Testis (tissue), 3 donors: ENCODE measurements around the gene AMOTL2. TPM values are rescaled to one million over a fixed set of nuclear protein-coding genes. Genes with fewer than 3 reads are reported as not detected.

Experiments
- DNase-seq: peaks from one replicate; pipeline ENCODE4 v3.0.0-alpha.2; 2019
- H3K27ac ChIP-seq, 2 donors: fragments of 200-600 bp; sonication (generic); one replicate each; pipeline ENCODE4 v1.5.1; 2019
- H3K27me3 ChIP-seq: fragments of 200-600 bp; sonication (generic); one replicate; pipeline ENCODE4 v1.5.1; 2019
- H3K36me3 ChIP-seq: fragments of 200-600 bp; sonication (generic); one replicate; pipeline ENCODE4 v1.5.1; 2017; ENCODE audit warnings: low read depth; ENCODE audit errors: missing control alignments
- H3K4me1 ChIP-seq: fragments of 200-600 bp; sonication (generic); one replicate; pipeline ENCODE4 v1.5.1; 2019
- H3K4me3 ChIP-seq, 2 donors: fragments of 200-600 bp; sonication (generic); one replicate each; pipeline ENCODE4 v1.5.1; 2017 to 2019
- H3K9me3 ChIP-seq: fragments of 200-600 bp; sonication (generic); one replicate; pipeline ENCODE4 v1.5.1; 2017
- CTCF ChIP-seq, 3 experiments: fragments of 450-650 bp in 2 of 3; fragments of 200-600 bp in 1 of 3; sonication (generic) in 1 of 3; IDR thresholded peaks; one replicate each; pipeline ENCODE4 v1.5.1; 2016 to 2019; ENCODE audit warnings: antibody characterized with exemption in 3 of 3, mild to moderate bottlenecking in 2 of 3, moderate library complexity in 1 of 3
- POLR2A ChIP-seq: fragments of 450-650 bp; IDR thresholded peaks from one replicate; pipeline ENCODE4 v1.6.1; 2017; ENCODE audit warnings: antibody characterized with exemption, mild to moderate bottlenecking, moderate library complexity
- WGBS, 2 donors: methylation state at CpG; one replicate each; pipeline ENCODE4 v1.1.5; 2018; 5-methylcytosine and 5-hydroxymethylcytosine counted together
- intact Hi-C: fragments of 100-400 bp; cut with DNase I; formaldehyde crosslinking; loops from one replicate; pipeline ENCODE4 v1.15.1; 2023; ENCODE audit warnings: low total_unique reads
- polyA plus RNA-seq: library from polyadenylated mRNA; stranded (reverse); fragments of 350-450 nt; fragmentation: Illumina TruSeq; extraction: RNeasy Lipid Tissue Mini Kit (QIAGEN cat#74804); gene quantifications from one replicate; pipeline ENCODE4 v1.2.3, GENCODE V29; 2014; ENCODE audit warnings: low read depth, low replicate concordance; ENCODE audit not compliant: insufficient read depth
- total RNA-seq, 2 donors: library from RNA; depleted of rRNA; stranded (reverse); fragments of >200 nt; gene quantifications; one replicate each; pipeline ENCODE4 v1.2.3, GENCODE V29; 2016

The AMOTL2 gene
- total and polyA plus RNA-seq, 3 donors from 2014 or later = 19.6 to 61.0 (median 35.8) TPM

- no peak for DNase-seq
- WGBS, 2 donors = 66 to 68% methylated on average over 7 to 8 of the region's 8 CpGs
- intact Hi-C loops = no loop called here
- no peak for TF ChIP-seq CTCF (IDR thresholded peaks at IDR 0.05)
- no peak for TF ChIP-seq POLR2A
- Histone ChIP-seq H3K9me3 (no peaks in the 10 kb centered on the region), H3K27me3 (no peaks in the 10 kb centered on the region), H3K4me3 (no peak overlapping the region), H3K4me1 (no peaks in the 10 kb centered on the region), H3K27ac (no peak overlapping the region), H3K36me3 (no peaks in the 10 kb centered on the region)
Observed at GRCh38 chr3:134381831-134382442, 7.7 kb upstream of the AMOTL2 start.

- no peak for TF ChIP-seq CTCF (IDR thresholded peaks at IDR 0.05)
- no peak for TF ChIP-seq POLR2A
- intact Hi-C loops = no loop called here
- Histone ChIP-seq H3K4me3 (no peak overlapping the region), H3K4me1 (no peaks in the 10 kb centered on the region), H3K27ac (no peak overlapping the region), H3K27me3 (no peaks in the 10 kb centered on the region), H3K36me3 (no peaks in the 10 kb centered on the region), H3K9me3 (no peaks in the 10 kb centered on the region)
- no peak for DNase-seq
- 47 to 57% methylated on average over 1 of the region's 1 CpG for WGBS, 2 donors
Observed at GRCh38 chr3:134381076-134381475, 6.8 kb upstream of the AMOTL2 start.

GRCh38 chr3:134380249-134380648 lies 6.0 kb upstream of the AMOTL2 start:
- Histone ChIP-seq H3K9me3 (no peaks in the 10 kb centered on the region), H3K27me3 (no peaks in the 10 kb centered on the region), H3K4me1 (peaks cover 2% of the 10 kb centered on the region), H3K4me3 (no peak overlapping the region), H3K27ac (no peak overlapping the region), H3K36me3 (no peaks in the 10 kb centered on the region)
- intact Hi-C loops = no loop called here
- WGBS, 2 donors = 90 to 91% methylated on average over 2 of the region's 2 CpGs
- no peak for DNase-seq
- TF ChIP-seq POLR2A (no peak), CTCF (IDR thresholded peaks at IDR 0.05) (no peak)

DNA sequence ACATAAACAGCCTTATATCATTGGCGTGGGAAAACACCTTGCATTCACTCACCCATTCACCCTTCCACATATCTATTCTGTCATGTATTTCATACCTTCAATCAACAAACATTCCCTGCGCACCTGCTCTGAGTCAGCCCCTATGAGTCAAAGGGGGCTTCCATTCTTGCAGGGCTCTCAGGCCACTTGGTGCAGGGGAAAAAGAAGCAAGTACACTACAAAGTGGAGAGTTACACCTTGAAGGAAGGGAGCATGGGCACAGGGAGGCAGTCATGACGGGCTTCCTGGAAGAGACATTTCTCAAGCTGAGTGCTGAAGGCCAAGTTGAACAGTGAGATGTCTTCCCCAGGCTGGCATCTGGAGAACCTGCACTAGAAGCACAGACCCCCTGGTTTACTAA lies 4.6 kb upstream of the AMOTL2 start:
- H3K36me3 ChIP-seq = no peaks in the 10 kb centered on the region
- no peaks in the 10 kb centered on the region for H3K9me3 ChIP-seq
- intact Hi-C loops = no loop called here
- H3K4me1 ChIP-seq = peaks cover 8% of the 10 kb centered on the region
- no peak overlapping the region for H3K4me3 ChIP-seq
- TF ChIP-seq POLR2A (no peak), CTCF (IDR thresholded peaks at IDR 0.05) (no peak)
- no peaks in the 10 kb centered on the region for H3K27me3 ChIP-seq
- 88 to 90% methylated on average over 3 of the region's 3 CpGs for WGBS, 2 donors
- H3K27ac ChIP-seq = no peak overlapping the region
- no peak for DNase-seq

- intact Hi-C loops = no loop called here
- Histone ChIP-seq H3K4me3 (no peak overlapping the region), H3K36me3 (no peaks in the 10 kb centered on the region), H3K9me3 (no peaks in the 10 kb centered on the region), H3K4me1 (peaks cover 8% of the 10 kb centered on the region), H3K27ac (no peak overlapping the region), H3K27me3 (no peaks in the 10 kb centered on the region)
- TF ChIP-seq CTCF (IDR thresholded peaks at IDR 0.05) (peak in 2 of 3 experiments; percentile 17 to 26), POLR2A (no peak)
- DNase-seq = peak; percentile 56
Observed at GRCh38 chr3:134378384-134378783, 4.1 kb upstream of the AMOTL2 start.
